ENCODE results near the gene CHST8. TPM values are rescaled to one million over a fixed set of nuclear protein-coding genes. Genes with fewer than 3 reads are reported as not detected.
"Not testable (repeated sequence)": the region's sequence is repeated elsewhere in the genome, so short reads cannot be mapped to it uniquely, and the experiment has no call there.

Gene CHST8
- total and polyA plus RNA-seq, 4 experiments from 2014 or later, result not detected

DNA sequence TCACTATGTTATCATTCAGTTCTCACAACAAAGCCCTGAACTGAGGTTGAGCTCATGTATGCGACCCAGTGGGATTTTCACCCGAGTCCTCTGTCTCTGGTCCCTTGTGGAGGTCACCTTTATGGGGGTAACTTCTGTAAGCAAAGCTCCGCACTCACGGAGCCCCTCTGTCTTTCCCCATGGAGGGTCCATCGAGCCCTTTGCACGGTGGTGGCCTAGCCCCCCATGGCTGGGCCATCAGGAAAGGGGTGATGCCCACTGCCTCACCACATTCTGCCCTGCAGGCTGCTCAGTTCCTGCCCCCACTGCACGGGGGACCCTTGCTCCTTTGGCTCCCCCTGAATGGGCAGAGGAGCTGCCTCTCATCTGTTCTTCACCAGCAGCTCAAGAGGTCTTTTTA, 39.6 kb downstream of the CHST8 start:
- H3K27ac ChIP-seq (ENCODE audit: low read depth, low read length), result no peak overlapping the region
- H3K9me3 ChIP-seq (ENCODE audit: control insufficient read depth in 1 of 2, low read length in 2 of 2), result no peaks in the 10 kb centered on the region
- no peaks in the 10 kb centered on the region for H3K4me1 Mint-ChIP-seq
- no peaks in the 10 kb centered on the region for H3K36me3 Mint-ChIP-seq
- no peak for DNase-seq
- H3K36me3 ChIP-seq (ENCODE audit: insufficient read depth, low read length), result no peaks in the 10 kb centered on the region
- CTCF ChIA-PET (ENCODE audit: partially characterized antibody), result no interaction called here
- no peak overlapping the region for H3K4me3 ChIP-seq (ENCODE audit: low read length in 2 of 2)
- H3K27me3 ChIP-seq (ENCODE audit: insufficient read depth, low read length), result no peaks in the 10 kb centered on the region
- H3K27ac Mint-ChIP-seq, result no peak overlapping the region
- POLR2A ChIA-PET (ENCODE audit: partially characterized antibody), result no interaction called here
- H3K4me1 ChIP-seq (ENCODE audit: insufficient read depth, low read length), result no peaks in the 10 kb centered on the region
- peaks cover 16 to 27% of the 10 kb centered on the region in 2 donors for H3K27me3 Mint-ChIP-seq
- peak overlapping the region in 1 of 8 donors; percentile 31 for H3K4me3 Mint-ChIP-seq
- intact Hi-C loops (cut with micrococcal nuclease), result no loop called here
- H3K9me3 Mint-ChIP-seq, result no peaks in the 10 kb centered on the region

DNA sequence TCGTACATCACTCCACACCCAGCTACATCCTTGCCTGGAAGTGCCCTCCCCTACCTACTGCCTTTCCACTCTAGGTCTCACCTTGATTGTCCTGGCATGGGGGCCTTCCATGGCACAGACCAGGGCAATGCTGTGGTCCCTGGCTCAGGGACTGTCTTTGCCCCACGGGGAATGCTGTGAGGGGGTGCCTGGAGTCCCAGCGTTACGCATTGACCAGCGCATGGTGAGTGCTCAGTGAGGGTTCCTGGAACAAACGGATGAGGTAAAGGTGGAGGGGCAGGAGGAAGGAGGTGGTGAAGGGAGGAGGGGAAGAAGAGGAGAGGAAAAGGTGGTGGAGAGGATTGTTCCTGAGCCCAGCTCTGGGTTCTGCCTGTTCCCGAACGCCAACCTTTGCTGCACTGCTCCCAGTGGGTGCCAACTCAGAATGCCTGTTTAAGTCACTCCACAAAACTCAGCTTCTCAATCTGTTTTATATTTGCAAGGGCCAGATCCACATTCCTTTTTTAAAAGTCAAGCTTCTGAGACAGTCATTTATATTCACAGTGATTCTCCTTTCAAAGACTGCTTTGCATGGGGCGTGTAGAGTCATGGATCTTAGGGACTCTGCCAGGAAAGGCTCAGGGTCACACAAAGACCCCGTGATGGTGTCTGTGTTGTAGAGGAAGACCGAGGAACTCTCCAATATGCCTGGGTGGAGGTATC, 40.8 kb downstream of the CHST8 start:
- intact Hi-C loops (cut with micrococcal nuclease), result no loop called here
- peaks cover 15 to 26% of the 10 kb centered on the region in 2 donors for H3K27me3 Mint-ChIP-seq
- no peaks in the 10 kb centered on the region for H3K36me3 ChIP-seq (ENCODE audit: insufficient read depth, low read length)
- peak overlapping the region in 1 of 7 donors; percentile 79 for H3K27ac Mint-ChIP-seq
- ChIA-PET POLR2A (ENCODE audit: partially characterized antibody) (no interaction called here), CTCF (ENCODE audit: partially characterized antibody) (no interaction called here)
- no peak overlapping the region for H3K4me3 Mint-ChIP-seq
- no peaks in the 10 kb centered on the region for H3K4me1 ChIP-seq (ENCODE audit: insufficient read depth, low read length)
- H3K27ac ChIP-seq (ENCODE audit: low read depth, low read length), result no peak overlapping the region
- H3K27me3 ChIP-seq (ENCODE audit: insufficient read depth, low read length), result no peaks in the 10 kb centered on the region
- H3K4me3 ChIP-seq (ENCODE audit: low read length in 2 of 2), result no peak overlapping the region
- H3K9me3 Mint-ChIP-seq, result peaks cover 0 to 2% (median 0%) of the 10 kb centered on the region in 8 donors
- H3K36me3 Mint-ChIP-seq, result no peaks in the 10 kb centered on the region
- no peak for DNase-seq
- no peaks in the 10 kb centered on the region for H3K4me1 Mint-ChIP-seq
- no peaks in the 10 kb centered on the region for H3K9me3 ChIP-seq (ENCODE audit: control insufficient read depth in 1 of 2, low read length in 2 of 2)

DNA sequence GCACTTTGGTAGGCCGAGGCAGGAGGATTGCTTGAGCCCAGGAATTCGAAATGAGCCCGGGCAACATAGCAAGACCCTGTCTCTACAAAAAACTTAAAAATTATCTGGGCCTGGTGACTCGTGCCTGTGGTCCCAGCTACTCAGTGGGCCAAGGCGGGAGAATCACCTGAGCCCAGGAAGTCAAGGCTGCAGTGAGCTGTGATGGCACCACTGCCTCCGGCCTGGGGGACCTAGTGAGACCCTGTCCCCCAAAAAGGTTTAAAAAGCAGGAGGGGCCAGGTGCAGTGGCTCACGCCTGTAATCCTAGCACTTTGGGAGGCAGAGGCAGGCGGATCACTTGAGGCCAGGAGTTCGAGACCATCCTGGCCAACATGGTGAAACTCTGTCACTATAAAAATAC, 41.6 kb downstream of the CHST8 start:
- peaks cover 15 to 26% of the 10 kb centered on the region in 2 donors for H3K27me3 Mint-ChIP-seq
- intact Hi-C loops (cut with micrococcal nuclease); H3K4me3 ChIP-seq (ENCODE audit: low read length in 2 of 2); H3K27ac Mint-ChIP-seq; POLR2A ChIA-PET (ENCODE audit: partially characterized antibody); H3K4me3 Mint-ChIP-seq; CTCF ChIA-PET (ENCODE audit: partially characterized antibody); H3K9me3 ChIP-seq (ENCODE audit: control insufficient read depth in 1 of 2, low read length in 2 of 2); H3K4me1 ChIP-seq (ENCODE audit: insufficient read depth, low read length); H3K9me3 Mint-ChIP-seq; H3K27ac ChIP-seq (ENCODE audit: low read depth, low read length); DNase-seq; H3K36me3 ChIP-seq (ENCODE audit: insufficient read depth, low read length); H3K36me3 Mint-ChIP-seq; H3K4me1 Mint-ChIP-seq; H3K27me3 ChIP-seq (ENCODE audit: insufficient read depth, low read length): not testable (repeated sequence)

DNA sequence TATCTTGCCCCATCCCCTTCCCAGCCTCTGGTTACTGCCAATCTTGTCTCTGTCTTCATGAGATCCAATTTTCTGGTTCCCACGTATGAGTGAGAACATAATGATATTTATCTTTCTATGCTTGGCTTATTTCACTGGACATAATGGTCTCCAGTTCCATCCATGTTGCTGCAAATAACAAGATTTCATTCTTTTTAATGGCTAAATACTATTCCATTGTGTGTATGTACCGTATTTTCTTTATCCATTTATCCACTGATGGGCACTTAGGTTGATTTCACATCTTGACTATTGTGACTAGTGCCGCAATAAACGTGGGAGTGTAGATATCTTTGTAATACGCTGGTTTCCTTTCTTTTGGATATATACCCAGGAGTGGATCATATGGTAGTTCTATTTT, 43.0 kb downstream of the CHST8 start:
- H3K27me3 ChIP-seq (ENCODE audit: insufficient read depth, low read length), result no peaks in the 10 kb centered on the region
- POLR2A ChIA-PET (ENCODE audit: partially characterized antibody), result no interaction called here
- no peaks in the 10 kb centered on the region for H3K9me3 ChIP-seq (ENCODE audit: control insufficient read depth in 1 of 2, low read length in 2 of 2)
- H3K4me3 Mint-ChIP-seq, result no peak overlapping the region
- no peak overlapping the region for H3K27ac ChIP-seq (ENCODE audit: low read depth, low read length)
- H3K9me3 Mint-ChIP-seq, result peaks cover 0 to 4% (median 0%) of the 10 kb centered on the region in 8 donors
- no peak overlapping the region for H3K4me3 ChIP-seq (ENCODE audit: low read length in 2 of 2)
- no peaks in the 10 kb centered on the region for H3K4me1 Mint-ChIP-seq
- H3K36me3 ChIP-seq (ENCODE audit: insufficient read depth, low read length), result no peaks in the 10 kb centered on the region
- DNase-seq, result no peak
- H3K27ac Mint-ChIP-seq, result no peak overlapping the region
- intact Hi-C loops (cut with micrococcal nuclease), result no loop called here
- H3K4me1 ChIP-seq (ENCODE audit: insufficient read depth, low read length), result no peaks in the 10 kb centered on the region
- peaks cover 15 to 23% of the 10 kb centered on the region in 2 donors for H3K27me3 Mint-ChIP-seq
- CTCF ChIA-PET (ENCODE audit: partially characterized antibody), result no interaction called here
- no peaks in the 10 kb centered on the region for H3K36me3 Mint-ChIP-seq

DNA sequence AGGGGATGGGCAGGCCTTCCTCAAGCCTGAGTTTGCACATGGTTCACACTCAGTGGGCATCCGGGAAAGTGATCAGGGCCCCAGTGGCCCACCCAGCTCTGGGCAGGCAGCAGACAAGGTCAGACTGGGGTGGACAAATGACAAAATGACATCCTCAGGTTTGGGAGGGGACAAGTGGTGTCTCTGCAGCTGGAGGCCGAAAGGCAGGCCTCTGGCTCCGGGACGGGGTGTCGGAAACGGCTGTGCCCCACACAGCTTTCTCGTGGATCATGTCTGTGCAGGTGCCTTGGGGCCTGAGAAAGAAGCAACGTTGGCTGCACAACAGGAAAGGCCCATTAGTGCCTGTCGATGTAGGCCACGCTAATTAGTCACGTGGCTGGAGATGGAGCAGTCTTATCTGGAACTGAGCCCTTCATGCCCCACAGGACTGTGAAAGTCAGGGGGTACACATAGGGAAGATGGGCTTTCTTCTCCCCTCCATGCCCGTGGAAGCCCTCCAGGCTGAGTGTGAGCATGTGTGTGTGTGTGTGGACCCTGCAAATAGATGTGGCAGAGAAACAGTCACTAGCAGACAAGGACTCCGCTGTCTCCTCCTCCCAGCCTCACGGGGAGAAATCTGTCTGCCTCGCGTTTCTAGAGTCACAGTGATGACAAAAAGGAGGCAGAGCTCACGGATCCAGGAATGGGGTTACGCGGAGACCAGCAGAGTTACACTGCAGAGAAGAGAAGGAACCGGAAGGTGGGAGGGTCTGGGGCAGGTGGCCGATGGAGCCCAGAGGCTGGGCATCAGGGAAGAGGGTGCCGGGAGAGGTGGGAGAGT, 44.2 kb downstream of the CHST8 start:
- DNase-seq, result no peak
- Mint-ChIP-seq H3K27me3 (peaks cover 13 to 21% of the 10 kb centered on the region in 2 donors), H3K9me3 (peaks cover 0 to 4% (median 0%) of the 10 kb centered on the region in 8 donors), H3K4me3 (no peak overlapping the region), H3K27ac (no peak overlapping the region), H3K4me1 (no peaks in the 10 kb centered on the region), H3K36me3 (no peaks in the 10 kb centered on the region)
- H3K4me1 ChIP-seq (ENCODE audit: insufficient read depth, low read length), result no peaks in the 10 kb centered on the region
- no peak overlapping the region for H3K27ac ChIP-seq (ENCODE audit: low read depth, low read length)
- no peaks in the 10 kb centered on the region for H3K9me3 ChIP-seq (ENCODE audit: control insufficient read depth in 1 of 2, low read length in 2 of 2)
- H3K27me3 ChIP-seq (ENCODE audit: insufficient read depth, low read length), result no peaks in the 10 kb centered on the region
- intact Hi-C loops (cut with micrococcal nuclease), result no loop called here
- ChIA-PET CTCF (ENCODE audit: partially characterized antibody) (no interaction called here), POLR2A (ENCODE audit: partially characterized antibody) (no interaction called here)
- H3K4me3 ChIP-seq (ENCODE audit: low read length in 2 of 2), result no peak overlapping the region
- no peaks in the 10 kb centered on the region for H3K36me3 ChIP-seq (ENCODE audit: insufficient read depth, low read length)

DNA sequence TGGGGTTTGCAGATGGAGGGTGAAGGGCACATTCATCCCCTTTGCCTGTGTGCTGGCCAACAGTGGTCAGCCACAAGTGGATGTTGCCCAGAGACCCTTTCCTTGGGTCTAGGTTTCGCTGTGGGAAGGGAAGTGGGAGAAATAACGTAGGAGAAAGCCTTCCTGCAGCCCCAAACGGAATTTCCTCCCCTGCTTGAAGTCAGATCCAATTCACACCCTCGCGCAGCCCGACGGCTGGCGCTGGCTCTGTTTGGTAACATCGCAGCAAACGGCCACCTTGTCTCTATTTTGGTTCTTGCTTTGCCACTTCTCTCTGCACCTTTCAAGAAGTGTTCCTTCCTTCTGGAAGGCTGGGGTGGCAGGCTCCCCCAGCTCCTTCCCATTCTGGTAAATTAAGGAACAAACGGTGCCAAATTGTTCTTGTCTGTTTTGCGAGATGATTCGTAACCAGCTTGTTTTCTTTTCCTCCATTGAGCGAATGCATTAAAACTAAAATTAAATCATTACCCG, 45.4 kb downstream of the CHST8 start:
- Mint-ChIP-seq H3K4me3 (no peak overlapping the region), H3K27me3 (peaks cover 13 to 27% of the 10 kb centered on the region in 2 donors), H3K36me3 (no peaks in the 10 kb centered on the region), H3K9me3 (peaks cover 0 to 4% (median 0%) of the 10 kb centered on the region in 8 donors), H3K27ac (no peak overlapping the region), H3K4me1 (no peaks in the 10 kb centered on the region)
- H3K9me3 ChIP-seq (ENCODE audit: control insufficient read depth in 1 of 2, low read length in 2 of 2), result no peaks in the 10 kb centered on the region
- intact Hi-C loops (cut with micrococcal nuclease), result no loop called here
- H3K4me1 ChIP-seq (ENCODE audit: insufficient read depth, low read length), result no peaks in the 10 kb centered on the region
- H3K36me3 ChIP-seq (ENCODE audit: insufficient read depth, low read length), result no peaks in the 10 kb centered on the region
- no peak overlapping the region for H3K27ac ChIP-seq (ENCODE audit: low read depth, low read length)
- CTCF ChIA-PET (ENCODE audit: partially characterized antibody), result no interaction called here
- no peak overlapping the region for H3K4me3 ChIP-seq (ENCODE audit: low read length in 2 of 2)
- no peak for DNase-seq
- POLR2A ChIA-PET (ENCODE audit: partially characterized antibody), result no interaction called here
- no peaks in the 10 kb centered on the region for H3K27me3 ChIP-seq (ENCODE audit: insufficient read depth, low read length)

DNA sequence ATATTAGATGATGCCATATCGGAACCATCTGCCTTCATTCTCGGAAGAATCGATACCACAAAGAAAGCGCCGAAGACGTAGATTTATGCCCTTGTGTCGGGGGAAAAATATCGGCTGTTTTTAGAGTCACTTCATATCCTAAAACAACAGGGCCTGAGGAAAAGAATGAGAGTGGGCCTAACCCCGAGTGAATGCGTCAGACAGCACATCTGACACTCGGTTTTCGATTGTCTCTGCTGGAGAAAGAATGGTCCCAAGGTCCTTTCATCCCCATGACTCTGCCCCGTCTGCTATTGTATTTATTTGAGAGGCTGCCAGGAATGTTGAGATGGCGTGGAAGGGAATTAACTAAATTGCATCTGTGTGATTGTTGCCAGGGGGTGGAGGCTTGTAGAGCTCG, 46.1 kb downstream of the CHST8 start:
- POLR2A ChIA-PET (ENCODE audit: partially characterized antibody), result no interaction called here
- no peaks in the 10 kb centered on the region for H3K36me3 ChIP-seq (ENCODE audit: insufficient read depth, low read length)

More for the DNA sequence above, 46.1 kb downstream of the CHST8 start:
- no peak overlapping the region for H3K4me3 Mint-ChIP-seq
- H3K27me3 Mint-ChIP-seq, result peaks cover 17 to 27% of the 10 kb centered on the region in 2 donors
- H3K4me3 ChIP-seq (ENCODE audit: low read length in 2 of 2), result no peak overlapping the region
- no peak overlapping the region for H3K27ac ChIP-seq (ENCODE audit: low read depth, low read length)
- intact Hi-C loops (cut with micrococcal nuclease), result no loop called here
- no peaks in the 10 kb centered on the region for H3K4me1 ChIP-seq (ENCODE audit: insufficient read depth, low read length)
- DNase-seq, result no peak
- H3K9me3 Mint-ChIP-seq, result peaks cover 0 to 5% (median 0%) of the 10 kb centered on the region in 8 donors
- no peak overlapping the region for H3K27ac Mint-ChIP-seq
- CTCF ChIA-PET (ENCODE audit: partially characterized antibody), result no interaction called here
- no peaks in the 10 kb centered on the region for H3K4me1 Mint-ChIP-seq
- H3K9me3 ChIP-seq (ENCODE audit: control insufficient read depth in 1 of 2, low read length in 2 of 2), result no peaks in the 10 kb centered on the region
- no peaks in the 10 kb centered on the region for H3K36me3 Mint-ChIP-seq
- H3K27me3 ChIP-seq (ENCODE audit: insufficient read depth, low read length), result no peaks in the 10 kb centered on the region
